HFFc6 (cell line): Measurements from ENCODE around the gene ULBP2. TPM values are rescaled to one million over a fixed set of nuclear protein-coding genes. Genes with fewer than 3 reads are reported as not detected.
"Not testable (repeated sequence)": the region's sequence is repeated elsewhere in the genome, so short reads cannot be mapped to it uniquely, and the experiment has no call there.

Experiments
- DNase-seq: peaks from one replicate; pipeline ENCODE4 v3.0.0-alpha.2; 2018
- H3K27ac Mint-ChIP-seq: 2 replicates; pipeline ENCODE4 v1.8.0; 2020; ENCODE audit warnings: mild to moderate bottlenecking, mixed read lengths
- H3K27me3 Mint-ChIP-seq: 2 replicates; pipeline ENCODE4 v1.8.0; 2021; ENCODE audit warnings: mild to moderate bottlenecking, moderate library complexity, mixed read lengths; ENCODE audit not compliant: insufficient read depth
- H3K36me3 Mint-ChIP-seq: 2 replicates; pipeline ENCODE4 v1.8.0; 2021; ENCODE audit warnings: low read depth, mixed read lengths
- H3K4me1 Mint-ChIP-seq: 2 replicates; pipeline ENCODE4 v1.8.0; 2020; ENCODE audit warnings: low read depth, mixed read lengths
- H3K4me3 Mint-ChIP-seq: 2 replicates; pipeline ENCODE4 v1.8.0; 2020; ENCODE audit warnings: mild to moderate bottlenecking, moderate library complexity, mixed read lengths
- H3K9me3 Mint-ChIP-seq: 2 replicates; pipeline ENCODE4 v1.8.0; 2020; ENCODE audit warnings: mild to moderate bottlenecking, mixed read lengths
- CTCF ChIP-seq: fragments of 200-600 bp; sonication (generic); IDR thresholded peaks from 2 replicates; pipeline ENCODE4 v1.5.0; 2021; ENCODE audit warnings: antibody characterized with exemption, mild to moderate bottlenecking
- total RNA-seq, 6 experiments: library from RNA; stranded (reverse); fragmentation: NEBNext Ultra II Directional; extraction: Animal tissue kit (Norgen Biotek cat#: 25700); gene quantifications; 2 replicates in 1 of 6; 3 replicates in 5 of 6; pipeline ENCODE4 v1.2.3, GENCODE V29; 2021

ULBP2 gene
- total RNA-seq, 6 experiments from 2014 or later, result 16.2 to 23.2 (median 19.4) TPM

DNA sequence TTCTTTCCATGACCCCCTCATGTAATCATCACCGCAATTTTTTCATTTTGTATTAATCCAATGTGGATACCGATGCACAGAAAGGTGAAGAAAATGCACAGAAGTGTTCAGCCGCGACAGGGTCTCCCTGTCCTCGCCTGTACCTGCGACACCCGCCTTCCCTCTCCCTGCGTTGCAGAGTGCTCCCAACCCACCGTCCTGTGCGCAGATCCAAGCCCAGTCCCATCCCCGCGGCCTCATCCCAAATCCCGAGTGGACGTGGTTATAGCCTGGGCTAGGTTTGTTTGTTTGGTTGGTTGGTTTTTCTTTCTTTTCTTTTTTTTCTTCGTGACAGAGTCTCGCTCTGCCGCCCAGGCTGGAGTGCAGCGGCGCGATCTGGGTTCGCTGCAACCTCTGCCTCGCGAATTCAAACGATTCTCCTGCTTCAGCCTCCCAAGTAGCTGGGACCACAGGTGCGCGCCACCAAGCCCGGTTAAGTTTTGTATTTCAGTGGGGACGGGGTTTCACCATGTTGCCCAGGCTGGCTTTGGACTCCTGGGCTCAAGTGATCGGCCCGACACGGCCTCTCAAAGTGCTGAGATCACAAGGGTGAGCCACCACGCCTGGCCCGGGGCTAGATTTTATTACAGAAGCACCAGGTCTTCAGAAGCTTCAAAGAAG, 18.4 kb upstream of the ULBP2 start:
- TF ChIP-seq CTCF, result no peak
- Mint-ChIP-seq H3K4me3 (peak overlapping the region; percentile 87), H3K27me3 (peaks cover 27% of the 10 kb centered on the region), H3K4me1 (peaks cover 20% of the 10 kb centered on the region), H3K27ac (no peak overlapping the region), H3K9me3 (no peaks in the 10 kb centered on the region), H3K36me3 (no peaks in the 10 kb centered on the region)
- DNase-seq, result no peak

GRCh38 chr6:149924206-149924932, 17.4 kb upstream of the ULBP2 start:
- DNase-seq, result no peak
- H3K27me3 Mint-ChIP-seq, result peaks cover 30% of the 10 kb centered on the region
- TF ChIP-seq CTCF, result no peak
- H3K27ac Mint-ChIP-seq, result no peak overlapping the region
- H3K36me3 Mint-ChIP-seq, result no peaks in the 10 kb centered on the region
- H3K4me1 Mint-ChIP-seq, result peaks cover 20% of the 10 kb centered on the region
- peak overlapping the region; percentile 36; the same call in 1 of the 2 replicates for H3K4me3 Mint-ChIP-seq
- H3K9me3 Mint-ChIP-seq, result no peaks in the 10 kb centered on the region

GRCh38 chr6:149924933-149925252, 16.9 kb upstream of the ULBP2 start:
- DNase-seq, result no peak
- Mint-ChIP-seq H3K36me3 (no peaks in the 10 kb centered on the region), H3K27ac (no peak overlapping the region; the same call in 1 of the 2 replicates), H3K9me3 (no peaks in the 10 kb centered on the region), H3K4me3 (no peak overlapping the region), H3K4me1 (peaks cover 20% of the 10 kb centered on the region), H3K27me3 (peaks cover 33% of the 10 kb centered on the region)
- no peak for TF ChIP-seq CTCF

DNA sequence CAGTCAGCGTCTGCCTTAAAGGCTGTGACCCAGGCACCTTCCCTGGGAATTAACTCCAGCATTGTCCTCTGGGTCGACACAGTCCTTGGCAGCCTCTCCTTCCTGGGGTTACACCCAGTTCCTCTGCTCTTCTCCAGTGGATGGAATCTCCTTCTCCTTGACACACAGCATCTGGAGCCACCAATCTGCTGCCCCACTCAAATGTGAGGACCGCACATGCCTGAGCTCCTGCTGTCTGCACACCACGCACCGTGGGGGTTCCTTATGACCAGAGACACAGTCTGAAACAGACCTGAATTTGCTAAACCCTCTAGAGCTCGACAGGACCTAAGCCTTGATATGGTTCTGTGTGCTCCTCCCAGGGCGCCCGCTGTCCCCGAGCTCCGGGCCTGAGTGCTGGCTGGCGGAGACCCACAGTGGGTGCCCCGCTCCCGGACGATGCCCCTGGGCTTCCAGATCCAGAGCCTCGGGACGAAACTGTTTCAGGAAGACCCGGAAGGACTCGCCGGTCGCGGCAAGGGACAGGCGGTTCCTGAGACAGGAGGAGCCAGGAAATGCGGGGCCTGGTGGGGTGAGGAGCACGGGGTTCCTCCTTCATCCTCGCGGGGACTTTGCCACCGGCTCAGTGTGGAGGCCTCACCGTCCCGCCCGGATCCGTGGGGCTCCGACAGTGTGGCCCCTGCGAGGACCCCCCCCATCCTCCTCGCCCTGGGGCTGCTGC, 16.4 kb upstream of the ULBP2 start:
- H3K27me3 Mint-ChIP-seq, result peaks cover 33% of the 10 kb centered on the region
- TF ChIP-seq CTCF, result no peak
- H3K9me3 Mint-ChIP-seq, result no peaks in the 10 kb centered on the region
- H3K27ac Mint-ChIP-seq, result no peak overlapping the region; the same call in 1 of the 2 replicates
- H3K36me3 Mint-ChIP-seq, result no peaks in the 10 kb centered on the region
- no peak for DNase-seq
- H3K4me3 Mint-ChIP-seq, result peak overlapping the region; percentile 88
- peaks cover 20% of the 10 kb centered on the region for H3K4me1 Mint-ChIP-seq

DNA sequence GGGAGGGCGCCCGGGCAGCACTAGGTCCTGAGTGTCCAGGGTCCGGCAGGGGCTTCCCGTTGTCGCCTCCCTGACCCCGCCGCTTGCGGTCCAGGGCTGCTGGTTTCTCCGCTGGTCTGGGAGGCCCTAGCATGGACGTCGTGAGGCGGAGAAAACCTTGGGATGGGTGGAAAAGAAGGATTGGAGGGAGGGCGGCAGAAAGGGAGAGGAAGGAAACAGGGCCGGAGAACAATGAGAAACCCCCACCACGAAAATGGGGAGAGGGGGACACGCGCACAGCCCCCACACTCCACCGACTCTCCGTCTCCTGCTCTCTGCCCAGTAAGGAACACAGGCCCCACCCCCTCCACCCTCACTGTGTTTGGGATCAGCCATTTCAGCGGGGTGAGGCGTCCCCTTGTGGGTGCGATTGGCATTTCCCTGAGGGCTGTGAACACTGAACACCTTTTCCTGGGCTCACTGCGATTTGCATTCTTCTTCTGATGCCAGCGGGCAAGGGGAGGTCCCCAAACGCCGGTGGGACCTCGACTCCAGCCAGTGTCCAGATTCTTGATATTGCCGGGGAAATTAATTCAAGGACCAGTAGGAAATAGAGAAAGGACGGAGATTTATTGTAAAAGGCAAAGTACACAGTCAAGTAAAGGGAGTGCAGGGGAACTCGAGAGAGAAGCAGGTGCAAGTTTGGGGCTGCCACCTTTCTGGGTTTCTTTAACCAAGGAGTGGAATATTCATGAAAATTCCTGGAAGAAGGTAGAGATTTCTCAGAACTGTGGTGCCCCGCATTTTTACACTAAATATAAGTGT, 15.6 kb upstream of the ULBP2 start:
- H3K4me3 Mint-ChIP-seq, result peak overlapping the region; percentile 88
- peak; percentile 66 for DNase-seq
- H3K36me3 Mint-ChIP-seq, result no peaks in the 10 kb centered on the region
- H3K4me1 Mint-ChIP-seq, result peaks cover 20% of the 10 kb centered on the region
- H3K9me3 Mint-ChIP-seq, result no peaks in the 10 kb centered on the region
- TF ChIP-seq CTCF, result peak; percentile 89
- H3K27me3 Mint-ChIP-seq, result peaks cover 30% of the 10 kb centered on the region
- H3K27ac Mint-ChIP-seq, result peak overlapping the region; percentile 75

DNA sequence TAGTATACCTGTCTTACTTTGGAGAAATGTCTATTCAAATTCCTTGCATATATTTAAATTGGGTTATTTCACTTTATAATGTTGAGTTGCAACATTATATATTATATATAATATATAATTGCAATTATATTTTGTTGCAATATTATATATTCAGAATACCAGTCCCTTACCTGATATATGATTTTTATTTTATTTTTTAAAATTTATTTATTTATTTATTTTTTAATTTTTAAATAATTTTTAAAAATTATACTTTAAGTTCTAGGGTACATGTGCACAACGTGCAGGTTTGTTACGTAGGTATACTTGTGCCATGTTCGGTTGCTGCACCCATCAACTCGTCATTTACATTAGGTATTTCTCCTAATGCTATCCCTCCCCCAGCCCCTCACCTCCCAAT, 14.8 kb upstream of the ULBP2 start:
- DNase-seq, H3K27ac Mint-ChIP-seq, H3K9me3 Mint-ChIP-seq, H3K36me3 Mint-ChIP-seq, H3K4me3 Mint-ChIP-seq: not testable (repeated sequence)
- Mint-ChIP-seq H3K4me1 (peaks cover 23% of the 10 kb centered on the region), H3K27me3 (peaks cover 29% of the 10 kb centered on the region)
